GM12891 (cell line): ENCODE measurements around the gene CEND1.
"Not testable (repeated sequence)": the region's sequence is repeated elsewhere in the genome, so short reads cannot be mapped to it uniquely, and the experiment has no call there.

ENCODE experiments used
- POLR2A ChIP-seq: IDR thresholded peaks from 2 replicates; pipeline ENCODE4 v1.6.1; 2011; ENCODE audit warnings: low read depth, low read length, control low read depth
- POU2F2 ChIP-seq: IDR thresholded peaks from 2 replicates; pipeline ENCODE4 v1.6.1; 2011; ENCODE audit warnings: low read depth, mild to moderate bottlenecking, control low read depth, low read length, moderate library complexity

DNA sequence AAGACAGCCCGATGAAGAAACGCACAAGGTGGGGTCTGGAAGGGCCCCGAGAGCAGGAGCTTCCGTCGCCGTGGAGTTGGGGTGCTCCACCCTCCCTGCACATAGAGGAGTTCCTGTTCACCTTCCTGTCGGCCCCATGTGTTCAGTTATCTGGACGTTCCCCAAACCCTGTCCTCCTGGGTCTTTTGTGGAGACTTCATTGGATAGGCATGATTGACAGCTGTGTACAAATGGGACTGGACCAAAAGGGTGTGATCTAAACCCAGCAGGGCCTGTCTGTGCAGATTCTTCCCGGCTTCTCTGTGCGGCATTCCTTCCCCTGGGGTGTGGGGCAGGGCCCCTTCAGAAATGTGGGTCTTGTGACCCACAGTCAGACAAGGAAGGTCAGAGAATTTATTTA, 52.0 kb downstream of the CEND1 start:
- TF ChIP-seq POLR2A, POU2F2: not testable (repeated sequence)
